Keratinocyte (primary cell): ENCODE results near the gene TSSC4. TPM values are rescaled to one million over a fixed set of nuclear protein-coding genes. Genes with fewer than 3 reads are reported as not detected.

Experiments
- DNase-seq: peaks from one replicate; pipeline ENCODE4 v3.0.0-alpha.2; 2011; ENCODE audit warnings: low read depth, missing footprints, low spot score
- FAIRE-seq: peaks from 2 replicates; lab custom pipeline; 2011; peaks lifted over from hg19 to GRCh38; lab: Jason Lieb, UNC
- H2AFZ ChIP-seq: 2 replicates; pipeline ENCODE4 v1.6.0; 2012; ENCODE audit warnings: low read length, control low read depth, inconsistent platforms; ENCODE audit not compliant: control insufficient read depth
- H3K27ac ChIP-seq: 2 replicates; pipeline ENCODE4 v1.5.1; 2011; ENCODE audit warnings: low read length; ENCODE audit not compliant: control insufficient read depth, insufficient read depth
- H3K27me3 ChIP-seq: 3 replicates; pipeline ENCODE4 v1.6.0; 2011; ENCODE audit warnings: low read length; ENCODE audit not compliant: control insufficient read depth, insufficient read depth; ENCODE audit errors: extremely low read depth
- H3K36me3 ChIP-seq, 2 experiments: 2 replicates in 1 of 2; 3 replicates in 1 of 2; pipeline ENCODE4 v1.5.1; 2011; ENCODE audit warnings: low read length in 2 of 2, mild to moderate bottlenecking in 1 of 2; ENCODE audit not compliant: control insufficient read depth in 2 of 2, insufficient read depth in 2 of 2; ENCODE audit errors: extremely low read depth in 1 of 2
- H3K4me1 ChIP-seq: 3 replicates; pipeline ENCODE4 v1.5.1; 2011; ENCODE audit warnings: low read length; ENCODE audit not compliant: control insufficient read depth, insufficient read depth; ENCODE audit errors: extremely low read depth
- H3K4me2 ChIP-seq: 3 replicates; pipeline ENCODE4 v1.6.0; 2011; ENCODE audit warnings: low read depth, low read length; ENCODE audit not compliant: control insufficient read depth, insufficient read depth; ENCODE audit errors: extremely low read depth
- H3K4me3 ChIP-seq, 3 experiments: fragments of 200-600 bp in 1 of 3; sonication (generic) in 1 of 3; 2 replicates in 2 of 3; 3 replicates in 1 of 3; pipeline ENCODE4 v1.5.1; 2011 to 2016; ENCODE audit warnings: low read length in 3 of 3, mild to moderate bottlenecking in 3 of 3, control low read depth in 2 of 3, inconsistent platforms in 1 of 3, low read depth in 1 of 3, mixed read lengths in 1 of 3, mixed run types in 1 of 3, moderate library complexity in 1 of 3; ENCODE audit not compliant: control insufficient read depth in 2 of 3, insufficient read depth in 2 of 3; ENCODE audit errors: extremely low read depth in 1 of 3
- H3K79me2 ChIP-seq: 2 replicates; pipeline ENCODE4 v1.6.0; 2012; ENCODE audit warnings: low read length; ENCODE audit not compliant: control insufficient read depth, insufficient read depth
- H3K9ac ChIP-seq: 3 replicates; pipeline ENCODE4 v1.6.0; 2011; ENCODE audit warnings: low read length; ENCODE audit not compliant: control insufficient read depth, insufficient read depth; ENCODE audit errors: extremely low read depth
- H3K9me1 ChIP-seq: 3 replicates; pipeline ENCODE4 v1.6.0; 2011; ENCODE audit warnings: low read length; ENCODE audit not compliant: control insufficient read depth, insufficient read depth; ENCODE audit errors: extremely low read depth
- H3K9me3 ChIP-seq: 2 replicates; pipeline ENCODE4 v1.5.1; 2012; ENCODE audit warnings: low read depth, low read length; ENCODE audit not compliant: control insufficient read depth
- H4K20me1 ChIP-seq: 3 replicates; pipeline ENCODE4 v1.6.0; 2011; ENCODE audit warnings: low read length; ENCODE audit not compliant: control insufficient read depth, insufficient read depth; ENCODE audit errors: extremely low read depth
- CTCF ChIP-seq, 3 experiments: IDR thresholded peaks in 1 of 3; conservative IDR thresholded peaks in 1 of 3; optimal IDR thresholded peaks in 1 of 3; 2 replicates in 2 of 3; 3 replicates in 1 of 3; pipeline versions ENCODE3 to v1.5.1; 2011; ENCODE audit warnings: low read length in 3 of 3, mild to moderate bottlenecking in 3 of 3, moderate library complexity in 2 of 3, control low read depth in 1 of 3, inconsistent platforms in 1 of 3; ENCODE audit not compliant: insufficient read depth in 2 of 3; ENCODE audit errors: extremely low read depth in 1 of 3
- EZH2 ChIP-seq: IDR thresholded peaks from one replicate; pipeline ENCODE4 v1.6.1; 2012; ENCODE audit warnings: inconsistent platforms, mild to moderate bottlenecking, low read length, moderate library complexity
- dilution Hi-C: fragments of 300-500 bp; cut with MboI; formaldehyde crosslinking; loops from one replicate; pipeline ENCODE4 v1.7.0; 2020; ENCODE audit warnings: low sequenced_read_pairs; ENCODE audit not compliant: extremely low pct_ligation_motif_present
- polyA plus RNA-seq, 5 experiments: library from polyadenylated mRNA; depleted of rRNA in 3 of 5; stranded (reverse) in 3 of 5; stranded (forward) in 1 of 5; unstranded in 1 of 5; fragments of >200 nt; gene quantifications; 1 replicate in 1 of 5; 2 replicates in 3 of 5; 3 replicates in 1 of 5; pipeline versions ENCODE4 v1.2.1 to v1.2.3, GENCODE V29; 2011 to 2012; ENCODE audit warnings: missing spikeins in 2 of 5, low read depth in 1 of 5, low replicate concordance in 1 of 5

The TSSC4 gene
- polyA plus RNA-seq, 1 donor (not counting 4 experiments of a cell fraction or from before 2014, with no cell fraction given) = 15.9 TPM

DNA sequence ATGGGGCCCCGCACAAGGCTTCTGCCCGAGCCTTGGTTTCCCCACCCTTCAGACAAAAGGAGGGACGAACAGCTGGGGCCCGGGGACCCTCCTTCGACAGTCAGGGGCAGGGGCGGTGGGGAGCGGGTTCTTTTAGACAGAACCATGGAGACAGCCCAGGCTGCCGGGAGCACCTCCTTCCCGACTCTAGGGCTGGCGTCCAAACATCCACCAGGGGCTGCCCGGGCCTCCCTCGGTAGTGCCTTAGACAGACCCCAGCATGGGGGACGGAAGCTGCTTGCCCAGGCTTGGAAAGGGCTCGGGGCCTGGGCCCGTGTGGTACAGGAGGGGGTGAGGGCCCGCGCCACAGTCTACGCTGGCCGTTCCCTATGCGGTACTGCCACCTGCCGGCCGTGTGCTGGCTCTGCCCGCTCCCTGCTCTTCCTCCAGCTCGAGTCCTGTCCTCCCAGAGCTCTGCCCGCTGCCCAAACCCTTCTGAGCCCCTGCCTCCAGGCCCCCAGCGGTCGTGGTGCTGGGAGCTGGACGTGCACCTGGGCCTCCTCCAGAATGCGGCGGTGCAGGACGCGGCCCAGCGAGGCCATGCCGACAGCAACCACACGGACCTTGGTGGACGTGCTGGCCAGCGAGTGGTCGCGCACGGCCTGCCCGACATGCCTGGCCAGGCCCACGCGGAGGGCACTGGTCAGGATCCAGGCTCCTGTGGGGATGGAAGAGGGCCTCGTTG lies 20.1 kb downstream of the TSSC4 start:
- Histone ChIP-seq H3K79me2 (no peaks in the 10 kb centered on the region), H3K36me3 (no peaks in the 10 kb centered on the region), H3K9ac (no peak overlapping the region), H3K27me3 (peaks cover 4% of the 10 kb centered on the region), H2AFZ (peak overlapping the region; percentile 58), H4K20me1 (no peaks in the 10 kb centered on the region), H3K9me1 (no peaks in the 10 kb centered on the region), H3K4me2 (peak overlapping the region; percentile 37), H3K4me1 (no peaks in the 10 kb centered on the region), H3K27ac (no peak overlapping the region), H3K4me3 (no peak overlapping the region), H3K9me3 (no peaks in the 10 kb centered on the region)
- dilution Hi-C loops = no loop called here
- TF ChIP-seq CTCF (optimal IDR thresholded peaks at IDR 0.05 in 1 of 3, IDR thresholded peaks at IDR 0.05 in 1 of 3, conservative IDR thresholded peaks at IDR 0.05 in 1 of 3; ENCODE audit: extremely low read depth in 1 of 3, insufficient read depth in 2 of 3, low read length in 3 of 3) (peak; percentile 74 to 99 (median 99)), EZH2 (no peak)
- no peak for FAIRE-seq
- no peak for DNase-seq

GRCh38 chr11:2421226-2421994 lies 20.9 kb downstream of the TSSC4 start:
- H4K20me1 ChIP-seq = no peaks in the 10 kb centered on the region
- no peaks in the 10 kb centered on the region for H3K36me3 ChIP-seq
- no peak overlapping the region for H2AFZ ChIP-seq
- no peak overlapping the region for H3K4me2 ChIP-seq
- TF ChIP-seq EZH2 (no peak), CTCF (optimal IDR thresholded peaks at IDR 0.05 in 1 of 3, IDR thresholded peaks at IDR 0.05 in 1 of 3, conservative IDR thresholded peaks at IDR 0.05 in 1 of 3; ENCODE audit: extremely low read depth in 1 of 3, insufficient read depth in 2 of 3, low read length in 3 of 3) (no peak)
- no peaks in the 10 kb centered on the region for H3K79me2 ChIP-seq
- no peaks in the 10 kb centered on the region for H3K4me1 ChIP-seq
- H3K27ac ChIP-seq = no peak overlapping the region
- dilution Hi-C loops = no loop called here
- DNase-seq = no peak
- peaks cover 4% of the 10 kb centered on the region for H3K27me3 ChIP-seq
- no peaks in the 10 kb centered on the region for H3K9me1 ChIP-seq
- H3K9me3 ChIP-seq = no peaks in the 10 kb centered on the region
- FAIRE-seq = no peak
- no peak overlapping the region for H3K4me3 ChIP-seq
- H3K9ac ChIP-seq = no peak overlapping the region
